ENCODE measurements around the gene TCHHL1. TPM values are rescaled to one million over a fixed set of nuclear protein-coding genes. Genes with fewer than 3 reads are reported as not detected.

The TCHHL1 gene
- total and polyA plus RNA-seq, 2 experiments from 2014 or later: not detected

DNA sequence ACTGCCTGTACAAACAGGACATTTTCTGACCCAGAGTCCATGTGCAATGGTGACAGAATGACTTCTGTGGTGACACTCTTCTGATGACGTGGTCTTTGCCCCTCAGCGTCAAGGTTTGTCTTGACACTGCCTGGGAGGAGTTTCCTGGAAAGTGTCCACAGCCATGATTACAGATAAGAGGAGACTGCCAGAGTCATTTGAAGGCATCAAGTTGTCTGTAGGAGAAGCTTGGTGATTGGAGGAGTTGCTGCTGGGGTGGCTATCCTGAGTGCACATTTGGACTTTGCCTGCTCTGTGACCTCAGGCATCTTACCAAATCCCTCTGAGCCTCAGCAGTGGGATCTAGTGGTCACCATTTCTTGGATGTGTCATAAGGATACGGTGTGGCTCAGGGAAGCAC is 17.7 kb downstream of the TCHHL1 start:
- Histone ChIP-seq H3K79me2 (ENCODE audit: insufficient read depth) (no peaks in the 10 kb centered on the region), H2AFZ (no peak overlapping the region), H3K9me3 (ENCODE audit: low read depth) (no peaks in the 10 kb centered on the region), H3K4me2 (ENCODE audit: unreplicated experiment) (no peak overlapping the region), H3K9ac (no peak overlapping the region), H3K27ac (no peak overlapping the region), H3F3A (ENCODE audit: insufficient read depth) (no peaks in the 10 kb centered on the region), H3K9me2 (ENCODE audit: insufficient read depth) (no peaks in the 10 kb centered on the region), H4K20me1 (ENCODE audit: insufficient read depth) (no peaks in the 10 kb centered on the region), H3K27me3 (replicated peaks; ENCODE audit: insufficient read depth) (peaks cover 36% of the 10 kb centered on the region), H3K4me1 (ENCODE audit: insufficient read depth) (no peaks in the 10 kb centered on the region), H3K36me3 (ENCODE audit: low read depth) (no peaks in the 10 kb centered on the region), H3K4me3 (no peak overlapping the region)
- no peak for TF ChIP-seq EZH2 (IDR thresholded peaks at IDR 0.05; ENCODE audit: insufficient read depth, poor library complexity, severe bottlenecking)
- TF ChIP-seq EZH2phosphoT487 (IDR thresholded peaks at IDR 0.05; ENCODE audit: insufficient read depth, low read depth): no peak
- WGBS, 2 experiments (ENCODE audit: low coverage in 1 of 2, low lambda C conversion rate in 2 of 2, missing lambda C conversion rate in 2 of 2): 25 to 28% methylated on average over 3 of the region's 3 CpGs
- in situ Hi-C loops (cut with MboI): no loop called here
- DNase-seq: no peak

DNA sequence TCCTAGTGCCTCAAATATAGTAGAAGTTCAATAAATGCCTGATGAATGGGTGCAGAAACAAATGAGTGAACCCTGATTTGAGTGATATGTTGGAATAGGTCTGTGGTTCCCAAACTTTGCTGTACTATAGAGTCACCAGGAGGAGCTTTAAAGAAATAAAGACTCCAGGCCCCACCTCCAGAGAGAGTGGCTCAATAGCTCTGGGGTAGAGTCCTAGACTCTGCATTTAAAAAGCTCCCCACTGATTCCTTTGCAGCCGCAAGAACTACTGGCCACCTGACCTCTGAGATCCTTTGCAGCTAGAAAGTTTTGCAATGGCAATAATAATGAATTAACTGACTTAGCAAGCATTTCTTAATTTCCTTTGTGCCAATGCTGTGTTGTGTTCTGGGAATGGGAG is 20.9 kb downstream of the TCHHL1 start:
- in situ Hi-C loops (cut with MboI): loop anchor here (10.0 kb wide), 1 partner anchor 387 kb away; no protein-coding TSS in a partner anchor
- 65 to 78% methylated on average over 1 of the region's 1 CpG for WGBS, 2 experiments (ENCODE audit: low coverage in 1 of 2, low lambda C conversion rate in 2 of 2, missing lambda C conversion rate in 2 of 2)
- no peak overlapping the region for H3K9ac ChIP-seq
- H2AFZ ChIP-seq: no peak overlapping the region
- no peak for DNase-seq
- H3K9me3 ChIP-seq (ENCODE audit: low read depth): no peaks in the 10 kb centered on the region
- H3K4me2 ChIP-seq (ENCODE audit: unreplicated experiment): no peak overlapping the region
- peaks cover 29% of the 10 kb centered on the region for H3K27me3 ChIP-seq (replicated peaks; ENCODE audit: insufficient read depth)
- H3K9me2 ChIP-seq (ENCODE audit: insufficient read depth): no peaks in the 10 kb centered on the region
- H3K27ac ChIP-seq: no peak overlapping the region
- H3K4me1 ChIP-seq (ENCODE audit: insufficient read depth): no peaks in the 10 kb centered on the region
- H4K20me1 ChIP-seq (ENCODE audit: insufficient read depth): no peaks in the 10 kb centered on the region
- no peaks in the 10 kb centered on the region for H3K36me3 ChIP-seq (ENCODE audit: low read depth)
- H3K4me3 ChIP-seq: no peak overlapping the region
- H3F3A ChIP-seq (ENCODE audit: insufficient read depth): no peaks in the 10 kb centered on the region
- TF ChIP-seq EZH2phosphoT487 (IDR thresholded peaks at IDR 0.05; ENCODE audit: insufficient read depth, low read depth) (no peak), EZH2 (IDR thresholded peaks at IDR 0.05; ENCODE audit: insufficient read depth, poor library complexity, severe bottlenecking) (no peak)
- no peaks in the 10 kb centered on the region for H3K79me2 ChIP-seq (ENCODE audit: insufficient read depth)

DNA sequence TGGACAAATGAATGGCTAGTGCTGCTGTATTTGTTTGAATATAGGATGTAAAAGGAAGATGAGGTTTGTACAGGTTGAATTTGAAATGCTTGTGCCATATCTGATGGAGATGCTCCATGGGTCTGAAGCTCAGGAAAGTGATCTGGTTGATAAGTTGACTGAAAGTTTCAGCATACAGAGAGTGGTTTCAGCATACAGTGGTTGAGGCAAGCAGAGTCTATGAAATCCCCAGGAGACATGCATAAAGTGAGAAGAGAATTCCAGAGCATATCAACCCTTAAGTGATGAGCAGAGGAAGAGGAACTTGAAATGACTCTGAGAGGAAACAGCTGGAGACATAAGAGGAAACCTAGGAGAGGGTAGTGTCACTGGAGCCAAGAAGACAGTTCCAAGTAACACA is 21.7 kb downstream of the TCHHL1 start:
- H3K9me3 ChIP-seq (ENCODE audit: low read depth): no peaks in the 10 kb centered on the region
- in situ Hi-C loops (cut with MboI): loop anchor here (10.0 kb wide), 1 partner anchor 388 kb away; no protein-coding TSS in a partner anchor
- no peaks in the 10 kb centered on the region for H4K20me1 ChIP-seq (ENCODE audit: insufficient read depth)
- H3K27me3 ChIP-seq (replicated peaks; ENCODE audit: insufficient read depth): peaks cover 26% of the 10 kb centered on the region
- TF ChIP-seq EZH2phosphoT487 (IDR thresholded peaks at IDR 0.05; ENCODE audit: insufficient read depth, low read depth) (no peak), EZH2 (IDR thresholded peaks at IDR 0.05; ENCODE audit: insufficient read depth, poor library complexity, severe bottlenecking) (no peak)
- H3K79me2 ChIP-seq (ENCODE audit: insufficient read depth): no peaks in the 10 kb centered on the region
- H3F3A ChIP-seq (ENCODE audit: insufficient read depth): no peaks in the 10 kb centered on the region
- no peak overlapping the region for H3K27ac ChIP-seq
- H3K4me2 ChIP-seq (ENCODE audit: unreplicated experiment): no peak overlapping the region
- no peak overlapping the region for H3K9ac ChIP-seq
- no peak for DNase-seq
- H3K9me2 ChIP-seq (ENCODE audit: insufficient read depth): no peaks in the 10 kb centered on the region
- H3K36me3 ChIP-seq (ENCODE audit: low read depth): no peaks in the 10 kb centered on the region
- H2AFZ ChIP-seq: no peak overlapping the region
- H3K4me3 ChIP-seq: no peak overlapping the region
- H3K4me1 ChIP-seq (ENCODE audit: insufficient read depth): no peaks in the 10 kb centered on the region

DNA sequence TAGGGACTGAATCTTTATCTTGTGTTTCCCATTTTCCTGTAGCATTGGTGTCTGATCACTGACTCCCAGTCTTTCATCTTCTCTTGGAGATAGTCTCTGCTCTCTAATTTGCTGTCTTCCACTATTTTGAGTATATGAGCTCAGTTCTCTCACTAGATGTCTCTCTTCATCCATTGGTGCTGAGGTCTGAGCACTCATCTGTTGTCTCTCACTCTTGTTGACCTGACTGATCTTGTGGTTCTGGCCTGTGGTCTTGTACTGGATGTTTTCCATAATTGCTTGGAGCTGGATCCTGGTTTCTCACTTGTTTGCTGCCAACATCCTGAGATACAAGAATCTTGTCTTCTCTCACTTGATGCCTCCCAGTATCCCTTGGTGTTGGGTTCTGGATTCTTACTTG is 26.9 kb downstream of the TCHHL1 start:
- TF ChIP-seq EZH2phosphoT487 (IDR thresholded peaks at IDR 0.05; ENCODE audit: insufficient read depth, low read depth): no peak
- TF ChIP-seq EZH2 (IDR thresholded peaks at IDR 0.05; ENCODE audit: insufficient read depth, poor library complexity, severe bottlenecking): no peak
- Histone ChIP-seq H3K4me2 (ENCODE audit: unreplicated experiment) (no peak overlapping the region), H3K4me1 (ENCODE audit: insufficient read depth) (no peaks in the 10 kb centered on the region), H3K4me3 (no peak overlapping the region), H3K27me3 (replicated peaks; ENCODE audit: insufficient read depth) (peaks cover 67% of the 10 kb centered on the region), H3K9ac (no peak overlapping the region), H2AFZ (no peak overlapping the region), H3K36me3 (ENCODE audit: low read depth) (no peaks in the 10 kb centered on the region), H3F3A (ENCODE audit: insufficient read depth) (no peaks in the 10 kb centered on the region), H3K27ac (no peak overlapping the region), H4K20me1 (ENCODE audit: insufficient read depth) (no peaks in the 10 kb centered on the region), H3K9me2 (ENCODE audit: insufficient read depth) (no peaks in the 10 kb centered on the region), H3K79me2 (ENCODE audit: insufficient read depth) (no peaks in the 10 kb centered on the region), H3K9me3 (ENCODE audit: low read depth) (no peaks in the 10 kb centered on the region)
- in situ Hi-C loops (cut with MboI): loop anchor here (10.0 kb wide), 1 partner anchor 393 kb away; no protein-coding TSS in a partner anchor
- no peak for DNase-seq

DNA sequence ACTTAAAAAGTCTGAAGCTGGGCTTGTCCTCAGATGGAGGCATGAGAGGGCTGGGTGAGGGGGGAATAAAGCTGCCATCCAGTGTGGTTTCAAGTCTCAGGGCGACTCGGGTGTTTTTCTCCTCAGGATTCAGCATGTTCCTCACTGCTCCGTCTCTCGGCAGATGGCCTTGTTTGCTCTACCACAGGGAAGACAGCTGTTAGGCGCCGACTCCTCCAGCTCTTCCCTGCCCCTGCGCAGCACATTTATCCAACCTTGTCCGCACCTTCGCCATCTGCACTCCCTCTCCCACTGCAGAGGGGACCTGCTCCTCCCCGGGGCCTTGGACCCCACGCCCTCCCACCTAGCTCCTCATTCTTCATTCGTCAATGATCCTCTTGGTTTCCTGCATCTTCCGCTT is 35.5 kb downstream of the TCHHL1 start:
- in situ Hi-C loops (cut with MboI): loop anchor here (5.0 kb wide), 1 partner anchor 129 kb away; no protein-coding TSS in a partner anchor
- no peak overlapping the region for H3K4me3 ChIP-seq
- H3K4me1 ChIP-seq (ENCODE audit: insufficient read depth): peaks cover 35% of the 10 kb centered on the region
- H3K9me2 ChIP-seq (ENCODE audit: insufficient read depth): no peaks in the 10 kb centered on the region
- H3K36me3 ChIP-seq (ENCODE audit: low read depth): no peaks in the 10 kb centered on the region
- no peaks in the 10 kb centered on the region for H3K79me2 ChIP-seq (ENCODE audit: insufficient read depth)
- H3K9me3 ChIP-seq (ENCODE audit: low read depth): no peaks in the 10 kb centered on the region
- peaks cover 47% of the 10 kb centered on the region for H3K27me3 ChIP-seq (replicated peaks; ENCODE audit: insufficient read depth)
- DNase-seq: no peak
- TF ChIP-seq EZH2phosphoT487 (IDR thresholded peaks at IDR 0.05; ENCODE audit: insufficient read depth, low read depth): no peak
- no peak for TF ChIP-seq EZH2 (IDR thresholded peaks at IDR 0.05; ENCODE audit: insufficient read depth, poor library complexity, severe bottlenecking)
- no peak overlapping the region for H2AFZ ChIP-seq
- H3F3A ChIP-seq (ENCODE audit: insufficient read depth): peaks cover 26% of the 10 kb centered on the region
- H3K27ac ChIP-seq: no peak overlapping the region
- 72 to 74% methylated on average over 13 of the region's 13 CpGs for whole genome bisulfite sequencing, 2 experiments (ENCODE audit: low coverage in 1 of 2, low lambda C conversion rate in 2 of 2, missing lambda C conversion rate in 2 of 2)
- no peaks in the 10 kb centered on the region for H4K20me1 ChIP-seq (ENCODE audit: insufficient read depth)
- H3K4me2 ChIP-seq (ENCODE audit: unreplicated experiment): no peak overlapping the region
- no peak overlapping the region for H3K9ac ChIP-seq

Measured in GM23248 (cell line).